Choroid plexus epithelial cell (primary cell): ENCODE results near the gene DHTKD1.
"Not testable (repeated sequence)": the region's sequence is repeated elsewhere in the genome, so short reads cannot be mapped to it uniquely, and the experiment has no call there.

ENCODE experiments used
- DNase-seq: peaks from one replicate; pipeline ENCODE4 v3.0.0-alpha.2; 2010; ENCODE audit warnings: low read depth
- H3K4me3 ChIP-seq: 2 replicates; pipeline ENCODE4 v1.5.1; 2011; ENCODE audit warnings: low read depth, mild to moderate bottlenecking, control low read depth, low read length, moderate library complexity
- CTCF ChIP-seq: conservative IDR thresholded peaks from 2 replicates; pipeline ENCODE4 v1.5.1; 2011; ENCODE audit warnings: low read depth, mild to moderate bottlenecking, control low read depth, inconsistent platforms, low read length, moderate library complexity

DHTKD1 gene

GRCh38 chr10:12164085-12164484 lies 95.3 kb downstream of the DHTKD1 start:
- DNase-seq, result no peak
- no peak for TF ChIP-seq CTCF
- no peak overlapping the region for H3K4me3 ChIP-seq

- no peak for TF ChIP-seq CTCF
- no peak for DNase-seq
- no peak overlapping the region for H3K4me3 ChIP-seq
These were observed 96.3 kb downstream of the DHTKD1 start for GRCh38 chr10:12165036-12165435.

- no peak for DNase-seq
- TF ChIP-seq CTCF, result no peak
- H3K4me3 ChIP-seq, result no peak overlapping the region
These were observed 97.4 kb downstream of the DHTKD1 start for GRCh38 chr10:12165999-12166775.

DNA sequence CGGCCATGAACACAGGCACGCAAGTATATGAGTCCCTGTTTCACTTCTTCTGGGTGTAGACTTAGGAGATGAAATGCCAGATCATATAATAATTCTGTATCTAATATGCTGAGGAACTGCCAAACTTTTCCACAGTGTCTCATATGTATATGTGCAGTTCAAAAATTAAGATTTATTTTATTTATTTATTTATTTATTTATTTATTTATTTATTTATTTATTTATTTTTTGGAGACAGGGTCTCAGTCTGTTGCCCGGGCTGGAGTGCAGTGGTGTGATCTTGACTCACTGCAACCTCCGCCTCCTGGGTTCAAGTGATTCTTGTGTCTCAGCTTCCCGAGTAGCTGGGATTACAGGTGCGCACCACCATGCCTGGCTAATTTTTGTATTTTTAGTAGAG lies 102.8 kb downstream of the DHTKD1 start:
- H3K4me3 ChIP-seq, DNase-seq: not testable (repeated sequence)
